GM12878 (cell line): ENCODE results near the gene TMEM150C. TPM values are rescaled to one million over a fixed set of nuclear protein-coding genes. Genes with fewer than 3 reads are reported as not detected.
"Not testable (repeated sequence)": the region's sequence is repeated elsewhere in the genome, so short reads cannot be mapped to it uniquely, and the experiment has no call there.

Experiments used
- ATAC-seq: fragments of 200-7000 bp; cut with Tn5 transposase; 3 replicates; pipeline ENCODE4 v1.9.1; 2020; ENCODE audit warnings: mild to moderate bottlenecking, moderate library complexity
- BruUV-seq: library from RNA; stranded (reverse); fragments of 400-500 nt; replicated peaks from 2 replicates; lab custom pipeline; 2021; lab: Mats Ljungman, UMichigan
- CTCF ChIA-PET: fragments of 300-600 bp; sonication (Branson Sonifier 250); formaldehyde crosslinking; extraction: SDS; loops from one replicate; lab custom pipeline; 2021; ENCODE audit warnings: inconsistent platforms; lab: Yijun Ruan, JAX
- POLR2A ChIA-PET: fragments of 350-600 bp; formaldehyde crosslinking; extraction: SDS; loops from one replicate; lab custom pipeline; 2021; ENCODE audit warnings: inconsistent platforms; lab: Charles Lee
- RAD21 ChIA-PET: fragments of 300-600 bp; sonication (Branson Sonifier 250); formaldehyde crosslinking; loops from one replicate; lab custom pipeline; 2023; ENCODE audit warnings: antibody characterized with exemption; ENCODE audit not compliant: unreplicated experiment; lab: Charles Lee
- SMC1A ChIA-PET: fragments of 300-600 bp; sonication (Branson Sonifier 250); formaldehyde crosslinking; loops from one replicate; lab custom pipeline; 2023; ENCODE audit not compliant: unreplicated experiment, uncharacterized antibody; lab: Charles Lee
- DNase-seq: peaks from one replicate; pipeline ENCODE4 v3.0.0-alpha.2; 2011; ENCODE audit warnings: low read depth, low spot score
- FAIRE-seq: peaks from 3 replicates; lab custom pipeline; 2011; peaks lifted over from hg19 to GRCh38; lab: Jason Lieb, UNC
- H2AFZ ChIP-seq: 2 replicates; pipeline ENCODE4 v1.6.0; 2011; ENCODE audit warnings: low read depth, low read length, control low read depth; ENCODE audit not compliant: control insufficient read depth
- H3K27ac ChIP-seq: 2 replicates; pipeline ENCODE4 v1.5.1; 2011; ENCODE audit warnings: control low read depth; ENCODE audit not compliant: control insufficient read depth, insufficient read depth
- H3K27me3 ChIP-seq, 2 experiments: replicated peaks in 1 of 2; 2 replicates each; pipeline versions ENCODE4 v1.6.0 to v1.6.1; 2011; ENCODE audit warnings: low read length in 1 of 2; ENCODE audit not compliant: control insufficient read depth in 2 of 2, insufficient read depth in 2 of 2
- H3K36me3 ChIP-seq, 2 experiments: 2 replicates each; pipeline ENCODE4 v1.5.1; 2011; ENCODE audit warnings: low read length in 1 of 2; ENCODE audit not compliant: control insufficient read depth in 2 of 2, insufficient read depth in 2 of 2
- H3K4me1 ChIP-seq: 2 replicates; pipeline ENCODE4 v1.6.1; 2011; ENCODE audit warnings: mild to moderate bottlenecking, low read length, moderate library complexity, mixed read lengths; ENCODE audit not compliant: control insufficient read depth, insufficient read depth
- H3K4me2 ChIP-seq: 2 replicates; pipeline ENCODE4 v1.6.0; 2011; ENCODE audit warnings: control low read depth; ENCODE audit not compliant: control insufficient read depth, insufficient read depth
- H3K4me3 ChIP-seq: fragments of 200-600 bp; sonication (generic); 2 replicates; pipeline ENCODE4 v1.5.1; 2016
- H3K79me2 ChIP-seq: 2 replicates; pipeline ENCODE4 v1.6.0; 2011; ENCODE audit warnings: low read length; ENCODE audit not compliant: control insufficient read depth, insufficient read depth
- H3K9ac ChIP-seq: 2 replicates; pipeline ENCODE4 v1.8.0; 2011; ENCODE audit warnings: low read length, control low read depth, mixed read lengths; ENCODE audit not compliant: control insufficient read depth, insufficient read depth
- H3K9me3 ChIP-seq: replicated peaks from 3 replicates; pipeline ENCODE4 v1.5.1; 2011; ENCODE audit warnings: mild to moderate bottlenecking, low read length; ENCODE audit not compliant: control insufficient read depth, insufficient read depth
- H4K20me1 ChIP-seq: 2 replicates; pipeline ENCODE4 v1.6.0; 2011; ENCODE audit not compliant: control insufficient read depth, insufficient read depth
- EGR1 ChIP-seq, 2 experiments: IDR thresholded peaks; 1 replicate in 1 of 2; 2 replicates in 1 of 2; pipeline ENCODE4 v1.6.1; 2011 to 2012; ENCODE audit warnings: low read depth in 2 of 2, low read length in 2 of 2, borderline replicate concordance in 1 of 2, mild to moderate bottlenecking in 1 of 2, moderate library complexity in 1 of 2
- EP300 ChIP-seq, 2 experiments: fragments of 150-350 bp in 1 of 2; IDR thresholded peaks; 2 replicates each; pipeline ENCODE4 v1.6.1; 2011 to 2012; ENCODE audit warnings: low read depth in 2 of 2, low read length in 2 of 2, borderline replicate concordance in 1 of 2, improper control_type of control experiment in 1 of 2, inconsistent platforms in 1 of 2; ENCODE audit not compliant: control insufficient read depth in 1 of 2
- MEF2A ChIP-seq: IDR thresholded peaks from 2 replicates; pipeline ENCODE4 v1.6.1; 2011; ENCODE audit warnings: low read depth, mild to moderate bottlenecking, low read length, moderate library complexity; ENCODE audit not compliant: insufficient read depth
- NFIC ChIP-seq: IDR thresholded peaks from 2 replicates; pipeline ENCODE4 v1.6.1; 2012; ENCODE audit warnings: low read depth, mild to moderate bottlenecking, inconsistent platforms, low read length, moderate library complexity
- RAD21 ChIP-seq: IDR thresholded peaks from 2 replicates; pipeline ENCODE4 v1.6.1; 2011; ENCODE audit warnings: mild to moderate bottlenecking, low read depth, low read length, moderate library complexity; ENCODE audit not compliant: insufficient read depth
- TAF1 ChIP-seq: IDR thresholded peaks from 2 replicates; pipeline ENCODE4 v1.6.1; 2011; ENCODE audit warnings: mild to moderate bottlenecking, low read depth, low read length, borderline replicate concordance
- WGBS: methylation state at CpG from one replicate; pipeline ENCODE4 v1.1.6; 2016; ENCODE audit warnings: low lambda C conversion rate; ENCODE audit not compliant: insufficient replicate concordance, insufficient coverage; ENCODE audit errors: missing lambda C conversion rate; 5-methylcytosine and 5-hydroxymethylcytosine counted together
- in situ Hi-C: fragments of 300-500 bp; cut with MboI; formaldehyde crosslinking; loops from 9 replicates; pipeline ENCODE4 v1.14.3; 2018; ENCODE audit warnings: mixed read lengths
- intact Hi-C: fragments of 100-400 bp; cut with micrococcal nuclease; formaldehyde crosslinking; loops from one replicate; pipeline ENCODE4 v1.14.2; 2022; ENCODE audit not compliant: unreplicated experiment
- polyA plus RNA-seq, 11 experiments: library from polyadenylated mRNA; depleted of rRNA in 4 of 11; unstranded in 6 of 11; stranded (reverse) in 5 of 11; fragments of >200 nt; fragmentation: Nextera tagmentation in 4 of 11; fragmentation: Illumina TruSeq in 1 of 11; extraction: Ambion mirVana in 4 of 11; extraction: Trizol in 1 of 11; gene quantifications; 1 replicate in 1 of 11; 2 replicates in 10 of 11; pipeline versions ENCODE4 v1.2.1 to v1.2.3, GENCODE V29; 2011 to 2016; ENCODE audit warnings: inconsistent platforms in 2 of 11, missing spikeins in 2 of 11, low read depth in 1 of 11
- total RNA-seq, 4 experiments: library from RNA; depleted of rRNA in 3 of 4; stranded (reverse); fragments of >200 nt in 3 of 4; fragmentation: Illumina TruSeq in 1 of 4; extraction: Trizol in 1 of 4; gene quantifications; 2 replicates each; pipeline versions ENCODE4 v1.2.1 to v1.2.3, GENCODE V29; 2013 to 2021
- TF ChIP-seq, protein P1 (sequence below): IDR thresholded peaks from 2 replicates; pipeline ENCODE4 v1.6.1; 2012; ENCODE audit warnings: improper control_type of control experiment, low read depth, low read length; ENCODE audit not compliant: insufficient replicate concordance
- TF ChIP-seq, protein P2 (sequence below): IDR thresholded peaks from 2 replicates; pipeline ENCODE4 v1.6.1; 2011; ENCODE audit warnings: low read depth, low read length, improper control_type of control experiment, borderline replicate concordance

The TMEM150C gene
- total and polyA plus RNA-seq, 10 of the 15 experiments (the other 5 are each of a cell fraction or from before 2014, with no cell fraction given): 0.04 to 0.78 (median 0.13) TPM; not detected in 2

DNA sequence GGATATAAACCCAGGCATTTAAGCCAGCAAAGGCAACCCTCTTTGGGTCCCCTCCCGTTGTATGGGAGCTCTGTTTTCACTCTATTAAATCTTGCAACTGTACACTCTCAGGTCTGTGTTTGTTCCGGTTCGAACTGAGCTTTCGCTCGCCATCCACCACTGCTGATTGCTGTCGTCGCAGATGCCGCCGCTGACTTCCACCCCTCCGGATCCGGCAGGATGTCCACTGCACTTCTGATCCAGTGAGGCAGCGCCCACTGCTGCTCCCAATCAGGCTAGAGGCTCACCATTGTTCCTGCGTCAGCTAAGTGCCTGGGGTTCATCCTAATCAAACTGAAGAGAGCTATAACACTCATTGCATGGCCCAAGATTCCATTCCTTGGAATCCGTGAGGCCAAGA lies 82.2 kb downstream of the TMEM150C start:
- no peaks in the 10 kb centered on the region for H3K4me1 ChIP-seq
- H3K9ac ChIP-seq: no peak overlapping the region
- no peak overlapping the region for H2AFZ ChIP-seq
- H3K36me3 ChIP-seq: no peaks in the 10 kb centered on the region
- ATAC-seq (no peak), FAIRE-seq (no peak), DNase-seq (no peak)
- intact Hi-C loops (no loop called here), in situ Hi-C loops (no loop called here)
- RAD21 ChIA-PET: no interaction called here
- BruUV-seq: no TSS peak
- H3K4me2 ChIP-seq: no peak overlapping the region
- H4K20me1 ChIP-seq: no peaks in the 10 kb centered on the region
- CTCF ChIA-PET: no interaction called here
- no peaks in the 10 kb centered on the region for H3K27me3 ChIP-seq
- H3K9me3 ChIP-seq: no peaks in the 10 kb centered on the region
- no peaks in the 10 kb centered on the region for H3K79me2 ChIP-seq
- H3K27ac ChIP-seq: no peak overlapping the region
- POLR2A ChIA-PET: no interaction called here
- WGBS: 91% methylated on average over 14 of the region's 14 CpGs
- SMC1A ChIA-PET: no interaction called here
- no peak overlapping the region for H3K4me3 ChIP-seq
- no peak for TF ChIP-seq RAD21
- TF ChIP-seq, protein P1, sequence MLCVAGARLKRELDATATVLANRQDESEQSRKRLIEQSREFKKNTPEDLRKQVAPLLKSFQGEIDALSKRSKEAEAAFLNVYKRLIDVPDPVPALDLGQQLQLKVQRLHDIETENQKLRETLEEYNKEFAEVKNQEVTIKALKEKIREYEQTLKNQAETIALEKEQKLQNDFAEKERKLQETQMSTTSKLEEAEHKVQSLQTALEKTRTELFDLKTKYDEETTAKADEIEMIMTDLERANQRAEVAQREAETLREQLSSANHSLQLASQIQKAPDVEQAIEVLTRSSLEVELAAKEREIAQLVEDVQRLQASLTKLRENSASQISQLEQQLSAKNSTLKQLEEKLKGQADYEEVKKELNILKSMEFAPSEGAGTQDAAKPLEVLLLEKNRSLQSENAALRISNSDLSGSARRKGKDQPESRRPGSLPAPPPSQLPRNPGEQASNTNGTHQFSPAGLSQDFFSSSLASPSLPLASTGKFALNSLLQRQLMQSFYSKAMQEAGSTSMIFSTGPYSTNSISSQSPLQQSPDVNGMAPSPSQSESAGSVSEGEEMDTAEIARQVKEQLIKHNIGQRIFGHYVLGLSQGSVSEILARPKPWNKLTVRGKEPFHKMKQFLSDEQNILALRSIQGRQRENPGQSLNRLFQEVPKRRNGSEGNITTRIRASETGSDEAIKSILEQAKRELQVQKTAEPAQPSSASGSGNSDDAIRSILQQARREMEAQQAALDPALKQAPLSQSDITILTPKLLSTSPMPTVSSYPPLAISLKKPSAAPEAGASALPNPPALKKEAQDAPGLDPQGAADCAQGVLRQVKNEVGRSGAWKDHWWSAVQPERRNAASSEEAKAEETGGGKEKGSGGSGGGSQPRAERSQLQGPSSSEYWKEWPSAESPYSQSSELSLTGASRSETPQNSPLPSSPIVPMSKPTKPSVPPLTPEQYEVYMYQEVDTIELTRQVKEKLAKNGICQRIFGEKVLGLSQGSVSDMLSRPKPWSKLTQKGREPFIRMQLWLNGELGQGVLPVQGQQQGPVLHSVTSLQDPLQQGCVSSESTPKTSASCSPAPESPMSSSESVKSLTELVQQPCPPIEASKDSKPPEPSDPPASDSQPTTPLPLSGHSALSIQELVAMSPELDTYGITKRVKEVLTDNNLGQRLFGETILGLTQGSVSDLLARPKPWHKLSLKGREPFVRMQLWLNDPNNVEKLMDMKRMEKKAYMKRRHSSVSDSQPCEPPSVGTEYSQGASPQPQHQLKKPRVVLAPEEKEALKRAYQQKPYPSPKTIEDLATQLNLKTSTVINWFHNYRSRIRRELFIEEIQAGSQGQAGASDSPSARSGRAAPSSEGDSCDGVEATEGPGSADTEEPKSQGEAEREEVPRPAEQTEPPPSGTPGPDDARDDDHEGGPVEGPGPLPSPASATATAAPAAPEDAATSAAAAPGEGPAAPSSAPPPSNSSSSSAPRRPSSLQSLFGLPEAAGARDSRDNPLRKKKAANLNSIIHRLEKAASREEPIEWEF: no peak
- no peak for TF ChIP-seq MEF2A
- TF ChIP-seq, protein P2, sequence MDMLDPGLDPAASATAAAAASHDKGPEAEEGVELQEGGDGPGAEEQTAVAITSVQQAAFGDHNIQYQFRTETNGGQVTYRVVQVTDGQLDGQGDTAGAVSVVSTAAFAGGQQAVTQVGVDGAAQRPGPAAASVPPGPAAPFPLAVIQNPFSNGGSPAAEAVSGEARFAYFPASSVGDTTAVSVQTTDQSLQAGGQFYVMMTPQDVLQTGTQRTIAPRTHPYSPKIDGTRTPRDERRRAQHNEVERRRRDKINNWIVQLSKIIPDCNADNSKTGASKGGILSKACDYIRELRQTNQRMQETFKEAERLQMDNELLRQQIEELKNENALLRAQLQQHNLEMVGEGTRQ: no peak
- no peak for TF ChIP-seq TAF1
- TF ChIP-seq NFIC: no peak
- TF ChIP-seq EGR1 (IDR thresholded peaks at IDR 0.05; ENCODE audit: borderline replicate concordance in 1 of 2, low read depth in 2 of 2, low read length in 2 of 2): no peak
- no peak for TF ChIP-seq EP300 (IDR thresholded peaks at IDR 0.05; ENCODE audit: borderline replicate concordance in 1 of 2, control insufficient read depth in 1 of 2, low read depth in 2 of 2, low read length in 2 of 2)

DNA sequence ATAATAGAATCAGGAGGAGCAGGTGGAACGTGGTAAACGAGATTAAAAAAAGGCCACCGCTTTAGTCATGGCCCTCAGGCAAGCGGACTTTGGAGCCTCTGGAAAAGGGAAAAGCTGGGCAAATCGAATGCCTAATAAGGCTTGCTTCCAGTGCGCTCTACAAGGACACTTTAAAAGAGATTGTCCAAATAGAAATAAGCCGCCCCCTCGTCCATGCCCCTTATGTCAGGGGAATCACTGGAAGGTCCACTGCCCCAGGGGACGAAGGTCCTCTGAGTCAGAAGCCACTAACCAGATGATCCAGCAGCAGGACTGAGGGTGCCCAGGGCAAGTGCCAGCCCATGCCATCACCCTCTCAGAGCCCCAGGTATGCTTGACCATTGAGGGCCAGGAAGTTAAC lies 84.3 kb downstream of the TMEM150C start:
- BruUV-seq, H3K27me3 ChIP-seq, H3K4me1 ChIP-seq, intact Hi-C loops, SMC1A ChIA-PET, H3K79me2 ChIP-seq, in situ Hi-C loops, ATAC-seq, H3K4me2 ChIP-seq, H3K9ac ChIP-seq, H2AFZ ChIP-seq, H3K4me3 ChIP-seq, CTCF ChIA-PET, POLR2A ChIA-PET, RAD21 ChIA-PET, DNase-seq, H4K20me1 ChIP-seq, H3K27ac ChIP-seq, H3K36me3 ChIP-seq, FAIRE-seq, H3K9me3 ChIP-seq: not testable (repeated sequence)
- 95% methylated on average over 9 of the region's 9 CpGs for WGBS
